Fibroblast of lung (primary cell): ENCODE results near the gene SFN.
A peak's percentile ranks its signal among the peaks of the same experiment; 100 is the strongest.

Experiments used
- EZH2 ChIP-seq: IDR thresholded peaks from 2 replicates; pipeline ENCODE4 v1.5.1; 2012; ENCODE audit warnings: low read length, control low read depth, mild to moderate bottlenecking; ENCODE audit errors: missing control alignments
- TF ChIP-seq, protein P1 (sequence below), 2 donors: IDR thresholded peaks in 1 of 2; conservative IDR thresholded peaks in 1 of 2; 1 replicate in 1 of 2; 2 replicates in 1 of 2; pipeline ENCODE4 v1.5.1; 2011 to 2012; ENCODE audit warnings: low read length in 2 of 2, control low read depth in 1 of 2, inconsistent platforms in 1 of 2, low read depth in 1 of 2, mild to moderate bottlenecking in 1 of 2

GRCh38 chr1:26826261-26827105, 36.5 kb upstream of the SFN start, which contains the start of gene ZDHHC18:
- TF ChIP-seq, protein P1, sequence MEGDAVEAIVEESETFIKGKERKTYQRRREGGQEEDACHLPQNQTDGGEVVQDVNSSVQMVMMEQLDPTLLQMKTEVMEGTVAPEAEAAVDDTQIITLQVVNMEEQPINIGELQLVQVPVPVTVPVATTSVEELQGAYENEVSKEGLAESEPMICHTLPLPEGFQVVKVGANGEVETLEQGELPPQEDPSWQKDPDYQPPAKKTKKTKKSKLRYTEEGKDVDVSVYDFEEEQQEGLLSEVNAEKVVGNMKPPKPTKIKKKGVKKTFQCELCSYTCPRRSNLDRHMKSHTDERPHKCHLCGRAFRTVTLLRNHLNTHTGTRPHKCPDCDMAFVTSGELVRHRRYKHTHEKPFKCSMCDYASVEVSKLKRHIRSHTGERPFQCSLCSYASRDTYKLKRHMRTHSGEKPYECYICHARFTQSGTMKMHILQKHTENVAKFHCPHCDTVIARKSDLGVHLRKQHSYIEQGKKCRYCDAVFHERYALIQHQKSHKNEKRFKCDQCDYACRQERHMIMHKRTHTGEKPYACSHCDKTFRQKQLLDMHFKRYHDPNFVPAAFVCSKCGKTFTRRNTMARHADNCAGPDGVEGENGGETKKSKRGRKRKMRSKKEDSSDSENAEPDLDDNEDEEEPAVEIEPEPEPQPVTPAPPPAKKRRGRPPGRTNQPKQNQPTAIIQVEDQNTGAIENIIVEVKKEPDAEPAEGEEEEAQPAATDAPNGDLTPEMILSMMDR (conservative IDR thresholded peaks at IDR 0.05 in 1 of 2, IDR thresholded peaks at IDR 0.05 in 1 of 2; ENCODE audit: low read depth in 1 of 2, low read length in 2 of 2): peak; percentile 26 to 33
- TF ChIP-seq EZH2: no peak
